Measurements from ENCODE around the gene C13orf42. TPM values are rescaled to one million over a fixed set of nuclear protein-coding genes. Genes with fewer than 3 reads are reported as not detected.

Gene C13orf42
- total and polyA plus RNA-seq, 2 experiments from 2014 or later: 9.4 to 96.5 TPM

- TF ChIP-seq CTCF (conservative IDR thresholded peaks at IDR 0.05; ENCODE audit: low read depth in 2 of 2): no peak
- TF ChIP-seq ETS1 (IDR thresholded peaks at IDR 0.05): no peak
- no peak for TF ChIP-seq EZH2 (IDR thresholded peaks at IDR 0.05; ENCODE audit: low read depth, unreplicated experiment)
- TF ChIP-seq CREB1 (CRISPR knock-in tag; IDR thresholded peaks at IDR 0.05; ENCODE audit: low read depth): no peak
Observed at GRCh38 chr13:51067706-51068105, 43.4 kb downstream of the C13orf42 start (continued).

GRCh38 chr13:51067210-51067701, 43.8 kb downstream of the C13orf42 start:
- Histone ChIP-seq H3K79me2 (replicated peaks; ENCODE audit: insufficient read depth) (no peaks in the 10 kb centered on the region), H3K27me3 (ENCODE audit: insufficient read depth) (no peaks in the 10 kb centered on the region), H3F3A (replicated peaks; ENCODE audit: low read depth) (0 out of 2 replicates have a peak, but pooled peaks cover 3% of the 10 kb centered on the region), H3K9me2 (ENCODE audit: insufficient read depth) (peaks cover 1% of the 10 kb centered on the region; the same call in 1 of the 2 replicates), H3K36me3 (ENCODE audit: insufficient read depth) (no peaks in the 10 kb centered on the region), H3K4me3 (no peak overlapping the region), H2AFZ (peak overlapping the region; percentile 90), H4K20me1 (replicated peaks; ENCODE audit: insufficient read depth) (no peaks in the 10 kb centered on the region), H3K27ac (ENCODE audit: low read depth) (no peak overlapping the region), H3K4me2 (peak overlapping the region; percentile 50; the same call in 1 of the 2 replicates), H3K4me1 (ENCODE audit: insufficient read depth) (peaks cover 8% of the 10 kb centered on the region; the same call in 1 of the 2 replicates)
- Mint-ChIP-seq H3K9me3 (no peaks in the 10 kb centered on the region), H3K27me3 (ENCODE audit: insufficient read depth, low read depth, poor library complexity) (peaks cover 4% of the 10 kb centered on the region), H3K4me1 (peaks cover 19% of the 10 kb centered on the region), H3K4me3 (no peak overlapping the region), H3K36me3 (ENCODE audit: low read depth) (no peaks in the 10 kb centered on the region), H3K27ac (no peak overlapping the region)
- no peak for DNase-seq (ENCODE audit: low spot score)
- ATAC-seq: no peak
- TF ChIP-seq JUNB (IDR thresholded peaks at IDR 0.05; ENCODE audit: unreplicated experiment): no peak
- no peak for TF ChIP-seq POLR2AphosphoS5 (IDR thresholded peaks at IDR 0.05; ENCODE audit: low read depth)
- TF ChIP-seq STAT1 (IDR thresholded peaks at IDR 0.05; ENCODE audit: unreplicated experiment): no peak
- no peak for TF ChIP-seq CTCF (conservative IDR thresholded peaks at IDR 0.05; ENCODE audit: low read depth in 2 of 2)
- no peak for TF ChIP-seq EZH2phosphoT487 (IDR thresholded peaks at IDR 0.05; ENCODE audit: unreplicated experiment)
- TF ChIP-seq ZNF462 (CRISPR knock-in tag; IDR thresholded peaks at IDR 0.05): no peak
- TF ChIP-seq CREB1 (CRISPR knock-in tag; IDR thresholded peaks at IDR 0.05; ENCODE audit: low read depth): no peak
- TF ChIP-seq ETS1 (IDR thresholded peaks at IDR 0.05): no peak
- no peak for TF ChIP-seq ZNF114 (CRISPR knock-in tag; IDR thresholded peaks at IDR 0.05)
- TF ChIP-seq EZH2 (IDR thresholded peaks at IDR 0.05; ENCODE audit: low read depth, unreplicated experiment): no peak
- no peak for TF ChIP-seq NANOG (IDR thresholded peaks at IDR 0.05; ENCODE audit: borderline replicate concordance)

Measured in GM23338 (cell line).